Measurements from ENCODE around the gene MATN3.

GRCh38 chr2:20005891-20006470 lies 6.5 kb downstream of the MATN3 start:
- TF ChIP-seq CTCF (IDR thresholded peaks at IDR 0.05; ENCODE audit: poor library complexity) = no peak
- TF ChIP-seq EZH2phosphoT487 (IDR thresholded peaks at IDR 0.05; ENCODE audit: low read depth, severe bottlenecking, unreplicated experiment) = no peak

Measured in hepatocyte (in vitro differentiated cells).